ENCODE measurements around the gene ALG13. TPM values are rescaled to one million over a fixed set of nuclear protein-coding genes. Genes with fewer than 3 reads are reported as not detected.

The ALG13 gene
- total and polyA plus RNA-seq, 10 of the 15 experiments (the other 5 are each of a cell fraction or from before 2014, with no cell fraction given) = 30.5 to 119 (median 51.1) TPM

DNA sequence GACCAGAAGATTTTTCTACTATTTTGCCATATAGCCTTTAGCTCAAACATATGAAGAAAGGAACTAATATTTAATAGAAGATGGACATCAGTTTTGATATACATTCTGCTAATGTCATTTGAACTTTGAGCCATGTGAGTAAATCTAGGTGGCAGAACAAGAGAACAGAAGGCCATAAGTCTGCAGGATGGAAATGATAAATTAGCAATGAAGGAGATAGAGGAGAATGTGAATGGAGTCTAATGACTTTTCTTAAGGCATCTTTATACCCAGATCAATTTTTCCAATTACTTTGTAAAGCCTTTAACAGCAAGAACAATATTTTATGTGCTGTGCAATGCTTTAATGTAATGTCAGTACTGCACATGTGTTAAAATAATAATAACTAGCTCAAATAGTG is 30.1 kb upstream of the ALG13 start:
- ChIA-PET POLR2A (no interaction called here), SMC1A (ENCODE audit: uncharacterized antibody, unreplicated experiment) (no interaction called here), CTCF (no interaction called here), RAD21 (ENCODE audit: unreplicated experiment) (no interaction called here)
- TF ChIP-seq NFYB (IDR thresholded peaks at IDR 0.05; ENCODE audit: insufficient read depth, low read depth, low read length) = no peak
- no peak for TF ChIP-seq CHD2 (IDR thresholded peaks at IDR 0.05; ENCODE audit: borderline replicate concordance, low read depth, low read length)
- TF ChIP-seq SREBF1 (IDR thresholded peaks at IDR 0.05; ENCODE audit: low read length) = no peak
- no peak for TF ChIP-seq GATAD2B (conservative IDR thresholded peaks at IDR 0.05; ENCODE audit: low read depth)
- Histone ChIP-seq H3K9ac (ENCODE audit: control insufficient read depth, insufficient read depth, low read length) (no peak overlapping the region), H3K79me2 (ENCODE audit: control insufficient read depth, insufficient read depth, low read length) (no peaks in the 10 kb centered on the region), H2AFZ (ENCODE audit: control insufficient read depth, low read depth, low read length) (no peak overlapping the region), H4K20me1 (ENCODE audit: control insufficient read depth, insufficient read depth) (no peaks in the 10 kb centered on the region), H3K4me3 (no peak overlapping the region), H3K27me3 (replicated peaks in 1 of 2; ENCODE audit: control insufficient read depth in 2 of 2, insufficient read depth in 2 of 2, low read length in 1 of 2) (no peaks in the 10 kb centered on the region), H3K9me3 (replicated peaks; ENCODE audit: control insufficient read depth, insufficient read depth, low read length) (no peaks in the 10 kb centered on the region), H3K4me2 (ENCODE audit: control insufficient read depth, insufficient read depth) (no peak overlapping the region), H3K27ac (ENCODE audit: control insufficient read depth, insufficient read depth) (no peak overlapping the region), H3K36me3 (ENCODE audit: control insufficient read depth in 2 of 2, insufficient read depth in 2 of 2, low read length in 1 of 2) (no peaks in the 10 kb centered on the region), H3K4me1 (ENCODE audit: control insufficient read depth, insufficient read depth, low read length) (no peaks in the 10 kb centered on the region)
- DNase-seq (ENCODE audit: low read depth, low spot score) = no peak
- BruUV-seq (replicated peaks) = no TSS peak
- no peak for FAIRE-seq
- in situ Hi-C loops (cut with MboI) = no loop called here
- intact Hi-C loops (cut with micrococcal nuclease; ENCODE audit: unreplicated experiment) = no loop called here
- no peak for ATAC-seq

DNA sequence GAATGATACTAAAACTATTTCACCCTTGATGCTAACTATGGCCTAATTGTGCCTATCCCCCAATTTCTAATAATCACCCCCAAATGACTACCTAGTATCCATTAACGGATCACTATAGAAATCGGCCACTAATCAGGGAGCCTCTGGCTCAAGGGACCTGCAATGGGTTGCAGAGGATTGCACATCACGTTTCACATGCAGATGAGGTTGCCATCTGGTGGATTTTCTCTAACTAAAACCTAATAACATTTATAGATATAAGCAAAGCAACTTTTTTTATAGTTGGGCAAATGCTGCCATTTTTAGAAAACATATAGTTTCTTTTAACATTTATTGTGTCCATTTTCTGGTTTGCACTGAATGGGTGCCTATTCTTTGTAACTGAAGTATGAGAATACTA is 28.3 kb upstream of the ALG13 start:
- no peak overlapping the region for H3K4me3 ChIP-seq
- H3K27me3 ChIP-seq (replicated peaks in 1 of 2; ENCODE audit: control insufficient read depth in 2 of 2, insufficient read depth in 2 of 2, low read length in 1 of 2) = no peaks in the 10 kb centered on the region
- POLR2A ChIA-PET = no interaction called here
- SMC1A ChIA-PET (ENCODE audit: uncharacterized antibody, unreplicated experiment) = no interaction called here
- ATAC-seq = no peak
- H4K20me1 ChIP-seq (ENCODE audit: control insufficient read depth, insufficient read depth) = no peaks in the 10 kb centered on the region
- no peak overlapping the region for H3K9ac ChIP-seq (ENCODE audit: control insufficient read depth, insufficient read depth, low read length)
- RAD21 ChIA-PET (ENCODE audit: unreplicated experiment) = no interaction called here
- H3K79me2 ChIP-seq (ENCODE audit: control insufficient read depth, insufficient read depth, low read length) = no peaks in the 10 kb centered on the region
- DNase-seq (ENCODE audit: low read depth, low spot score) = no peak
- no peaks in the 10 kb centered on the region for H3K36me3 ChIP-seq (ENCODE audit: control insufficient read depth in 2 of 2, insufficient read depth in 2 of 2, low read length in 1 of 2)
- H2AFZ ChIP-seq (ENCODE audit: control insufficient read depth, low read depth, low read length) = no peak overlapping the region
- intact Hi-C loops (cut with micrococcal nuclease; ENCODE audit: unreplicated experiment) = no loop called here
- CTCF ChIA-PET = no interaction called here
- H3K9me3 ChIP-seq (replicated peaks; ENCODE audit: control insufficient read depth, insufficient read depth, low read length) = no peaks in the 10 kb centered on the region
- no peaks in the 10 kb centered on the region for H3K4me1 ChIP-seq (ENCODE audit: control insufficient read depth, insufficient read depth, low read length)
- TF ChIP-seq, protein P1, sequence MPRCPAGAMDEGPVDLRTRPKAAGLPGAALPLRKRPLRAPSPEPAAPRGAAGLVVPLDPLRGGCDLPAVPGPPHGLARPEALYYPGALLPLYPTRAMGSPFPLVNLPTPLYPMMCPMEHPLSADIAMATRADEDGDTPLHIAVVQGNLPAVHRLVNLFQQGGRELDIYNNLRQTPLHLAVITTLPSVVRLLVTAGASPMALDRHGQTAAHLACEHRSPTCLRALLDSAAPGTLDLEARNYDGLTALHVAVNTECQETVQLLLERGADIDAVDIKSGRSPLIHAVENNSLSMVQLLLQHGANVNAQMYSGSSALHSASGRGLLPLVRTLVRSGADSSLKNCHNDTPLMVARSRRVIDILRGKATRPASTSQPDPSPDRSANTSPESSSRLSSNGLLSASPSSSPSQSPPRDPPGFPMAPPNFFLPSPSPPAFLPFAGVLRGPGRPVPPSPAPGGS (IDR thresholded peaks at IDR 0.05; ENCODE audit: borderline replicate concordance, insufficient read depth, low read depth, low read length, poor library complexity, severe bottlenecking) = peak; percentile 19
- no peak for TF ChIP-seq NFYB (IDR thresholded peaks at IDR 0.05; ENCODE audit: insufficient read depth, low read depth, low read length)
- H3K4me2 ChIP-seq (ENCODE audit: control insufficient read depth, insufficient read depth) = no peak overlapping the region
- no peak overlapping the region for H3K27ac ChIP-seq (ENCODE audit: control insufficient read depth, insufficient read depth)
- WGBS (ENCODE audit: insufficient coverage, insufficient replicate concordance, low lambda C conversion rate, missing lambda C conversion rate) = 17% methylated on average over 3 of the region's 3 CpGs
- no TSS peak for BruUV-seq (replicated peaks)
- no peak for FAIRE-seq
- in situ Hi-C loops (cut with MboI) = no loop called here
